Measurements from ENCODE around the gene IL20.

The IL20 gene

DNA sequence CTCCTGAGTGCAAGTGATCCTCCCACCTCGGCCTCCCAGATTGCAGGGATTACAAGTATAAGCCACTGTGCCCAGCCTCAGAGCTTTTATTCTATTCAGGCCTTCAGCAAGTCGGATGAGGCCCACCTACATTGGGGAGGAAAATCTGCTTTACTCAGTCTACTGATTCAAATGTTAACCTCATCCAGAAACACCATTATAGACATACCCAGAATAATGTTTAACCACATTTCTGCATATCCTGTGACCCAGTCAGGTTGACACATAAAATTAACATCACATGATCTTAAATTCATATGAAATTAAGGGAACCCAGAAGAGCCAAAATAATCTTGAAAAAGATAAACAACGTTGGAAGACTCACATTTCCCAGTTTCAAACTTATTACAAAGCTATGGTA, 14.9 kb downstream of the IL20 start:
- DNase-seq (ENCODE audit: low spot score) = no peak

GRCh38 chr1:206882555-206882954, 17.1 kb downstream of the IL20 start:
- no peak for DNase-seq (ENCODE audit: low spot score)

- no peak for DNase-seq (ENCODE audit: low spot score)
These were observed 17.7 kb downstream of the IL20 start for GRCh38 chr1:206883160-206883559.

DNA sequence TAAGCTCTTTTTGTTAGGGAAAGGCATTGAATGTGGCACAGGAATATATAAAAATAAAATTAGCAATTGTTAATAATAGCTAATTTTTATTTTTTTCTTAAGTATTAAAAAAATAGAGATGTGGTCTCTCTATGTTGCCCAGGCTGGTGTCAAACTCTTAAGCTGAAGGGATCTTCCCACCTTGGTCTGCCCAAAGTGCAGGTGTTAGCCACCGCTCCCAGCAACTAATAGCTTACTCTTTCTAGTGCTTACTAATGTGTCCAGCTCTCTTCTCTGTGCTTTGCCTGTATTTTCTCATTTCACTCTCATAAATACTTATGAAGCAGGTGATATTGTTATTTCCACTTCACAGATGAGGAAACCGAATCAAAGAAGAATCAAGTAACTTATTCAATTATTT, 18.5 kb downstream of the IL20 start:
- no peak for DNase-seq (ENCODE audit: low spot score)

DNA sequence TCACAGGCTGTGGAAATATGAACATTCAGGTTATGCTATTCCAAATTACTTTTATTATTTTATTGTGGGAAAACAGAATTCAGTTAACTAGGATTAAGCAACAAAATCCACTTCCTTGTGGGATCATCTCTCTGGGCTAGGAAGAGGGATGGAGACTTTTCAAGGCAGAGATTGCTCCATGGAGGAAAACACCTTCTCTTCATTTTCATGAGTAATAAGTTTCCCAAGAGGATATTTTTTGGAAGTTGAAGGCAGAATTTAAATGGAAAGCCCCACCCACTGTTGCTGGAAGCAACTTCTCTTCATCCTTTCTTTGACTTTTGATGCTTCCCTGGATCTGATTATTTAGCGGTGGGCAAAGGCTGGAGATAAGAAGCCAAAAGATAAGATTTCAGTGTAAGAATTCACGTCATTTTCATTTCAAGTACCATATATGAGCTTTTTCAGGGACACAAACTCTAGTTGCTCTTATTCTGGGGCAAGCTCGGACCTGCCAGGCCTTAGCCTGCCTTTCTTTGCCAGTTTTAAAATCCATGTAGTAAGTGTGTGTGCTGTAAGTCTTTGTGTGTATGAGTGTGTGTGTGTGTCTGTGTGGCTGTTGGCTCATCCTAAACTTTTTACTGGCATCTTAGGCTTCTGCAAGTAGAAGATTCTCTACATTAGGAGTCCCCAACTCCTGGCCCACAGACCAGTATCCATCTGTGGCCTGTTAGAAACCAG, 20.1 kb downstream of the IL20 start:
- no peak for DNase-seq (ENCODE audit: low spot score)

- DNase-seq (ENCODE audit: low spot score) = no peak
These were observed 21.4 kb downstream of the IL20 start for GRCh38 chr1:206886831-206887230.

DNA sequence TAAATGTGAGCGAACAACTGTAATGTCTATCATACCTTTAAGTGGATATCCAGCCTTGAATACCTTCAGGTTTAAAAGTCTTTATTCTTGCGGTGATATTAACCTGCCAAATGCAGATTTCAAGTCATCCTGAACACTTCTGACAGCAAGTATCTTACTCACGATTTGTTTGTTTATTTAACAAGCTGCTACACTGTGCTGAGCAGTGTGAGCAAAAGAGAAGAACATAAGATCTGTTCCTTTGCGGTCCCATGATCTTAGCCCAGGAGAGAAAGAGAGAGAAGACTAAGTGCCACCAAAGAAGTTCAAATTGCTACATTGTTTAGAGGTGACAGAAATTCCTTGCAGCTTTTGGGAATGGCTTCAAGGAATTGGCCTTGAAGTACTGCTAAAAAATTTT, 22.3 kb downstream of the IL20 start:
- DNase-seq (ENCODE audit: low spot score) = no peak

DNA sequence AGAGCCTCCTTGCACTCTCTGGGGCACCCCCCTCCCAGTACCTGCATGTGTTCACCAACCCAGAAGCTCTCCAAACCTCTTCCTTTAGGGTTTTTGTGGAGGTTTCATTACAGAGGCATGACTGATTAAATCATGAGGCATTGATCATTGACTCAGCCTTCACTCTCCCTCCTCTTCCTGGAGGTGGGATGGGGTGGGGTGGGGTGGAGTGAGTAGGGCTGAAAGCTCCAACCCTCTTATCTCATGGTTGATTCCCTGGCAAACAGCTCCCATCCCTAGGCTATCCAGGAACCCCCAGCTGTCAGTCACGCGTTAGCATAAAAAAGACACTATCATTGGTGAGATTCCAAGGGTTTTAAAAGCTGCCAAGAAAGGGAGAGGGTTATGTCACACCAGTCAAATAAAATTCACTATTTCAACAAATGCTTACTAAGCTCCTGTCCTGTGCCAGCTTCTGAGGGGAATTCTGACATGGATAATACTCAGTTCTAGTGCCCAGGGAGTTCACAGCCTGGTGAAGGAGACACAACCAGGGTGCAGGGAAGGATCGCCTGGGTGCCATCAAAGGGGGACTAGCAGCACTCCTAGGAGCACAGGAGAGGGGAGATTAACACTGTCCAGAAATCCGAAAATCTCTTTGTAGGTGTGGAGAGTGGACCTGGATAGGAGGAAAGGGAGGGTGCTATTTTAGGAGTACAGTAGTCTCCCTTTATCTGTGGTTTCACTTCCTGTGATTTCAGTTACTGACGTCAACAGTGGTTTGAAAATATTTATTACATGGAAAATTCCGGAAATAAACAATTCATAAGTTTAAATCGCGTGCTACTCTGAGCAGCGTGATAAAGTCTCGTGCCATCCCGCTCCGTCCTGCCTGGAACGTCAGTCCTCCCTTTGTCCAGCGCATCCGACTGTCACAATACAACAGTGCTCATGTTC, 25.0 kb downstream of the IL20 start:
- peak; percentile 96 for DNase-seq (ENCODE audit: low spot score)

DNA sequence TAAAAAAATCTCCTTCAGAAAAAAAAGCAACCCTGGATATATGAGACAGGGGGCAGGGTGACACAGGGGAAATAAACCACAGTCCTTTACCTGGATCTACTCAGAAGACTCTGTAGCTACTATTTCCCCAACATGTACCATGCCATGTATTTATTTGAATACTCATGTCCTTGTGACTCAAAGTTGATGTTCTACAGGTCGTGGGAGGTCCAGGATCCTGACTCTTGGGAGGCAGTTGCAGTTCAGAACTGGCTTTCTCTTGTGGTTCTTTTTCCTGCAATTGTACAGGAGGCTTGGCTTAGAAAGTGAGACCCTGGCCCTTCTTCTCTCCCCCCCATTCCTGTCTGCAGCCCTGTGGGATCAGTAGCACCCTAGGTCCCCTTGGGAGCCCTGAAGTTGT, 26.0 kb downstream of the IL20 start:
- no peak for DNase-seq (ENCODE audit: low spot score)

DNA sequence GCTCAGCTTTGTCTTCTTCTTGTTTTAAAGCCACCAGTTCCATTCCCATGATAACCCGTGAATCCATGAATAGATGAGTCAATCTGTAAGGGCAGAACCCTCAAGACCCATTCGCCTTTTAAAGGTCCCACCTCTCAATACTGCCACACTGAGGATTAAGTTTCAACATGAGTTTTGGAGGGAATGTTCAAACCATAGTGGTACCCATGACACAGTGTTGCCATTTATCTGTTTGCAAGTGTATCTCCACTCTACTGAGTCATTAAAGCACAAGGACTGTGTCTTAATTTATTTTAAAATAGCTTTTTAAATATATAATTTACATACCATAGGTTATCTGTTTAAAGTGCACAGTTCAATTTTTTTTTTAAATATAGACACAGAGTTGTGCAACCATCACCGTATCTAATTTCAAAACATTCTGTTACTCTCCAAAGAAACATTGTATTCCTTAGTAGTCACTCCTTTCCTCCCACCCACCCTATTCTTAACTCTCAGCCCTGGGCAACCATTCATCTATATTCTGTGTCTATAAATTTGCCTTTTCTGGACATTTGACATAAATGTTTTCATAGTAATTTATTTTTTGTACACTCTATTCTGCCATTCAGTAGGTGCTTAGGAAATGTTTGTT, 27.0 kb downstream of the IL20 start:
- DNase-seq (ENCODE audit: low spot score) = peak; percentile 64

GRCh38 chr1:206893380-206893779, 28.0 kb downstream of the IL20 start:
- DNase-seq (ENCODE audit: low spot score) = no peak

DNA sequence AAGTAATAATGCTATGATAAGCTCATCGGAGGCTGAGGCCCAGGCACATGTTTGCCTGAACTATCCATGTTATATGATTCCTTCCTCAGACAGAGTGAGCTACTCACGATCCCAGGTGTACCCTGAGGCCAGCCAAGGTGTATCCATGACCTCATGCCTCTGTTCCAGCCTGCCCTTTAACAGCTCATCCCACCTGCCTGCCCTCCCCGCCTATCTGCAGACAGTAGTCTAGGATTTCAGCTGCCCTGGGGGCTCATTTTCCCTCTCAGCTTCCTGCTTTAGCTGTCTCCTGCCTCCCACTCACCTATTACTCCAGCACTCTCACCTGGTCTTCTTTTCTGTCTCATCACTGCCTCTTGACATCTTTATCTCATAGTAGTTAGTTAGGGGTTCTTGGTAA, 29.9 kb downstream of the IL20 start:
- DNase-seq (ENCODE audit: low spot score) = no peak

DNA sequence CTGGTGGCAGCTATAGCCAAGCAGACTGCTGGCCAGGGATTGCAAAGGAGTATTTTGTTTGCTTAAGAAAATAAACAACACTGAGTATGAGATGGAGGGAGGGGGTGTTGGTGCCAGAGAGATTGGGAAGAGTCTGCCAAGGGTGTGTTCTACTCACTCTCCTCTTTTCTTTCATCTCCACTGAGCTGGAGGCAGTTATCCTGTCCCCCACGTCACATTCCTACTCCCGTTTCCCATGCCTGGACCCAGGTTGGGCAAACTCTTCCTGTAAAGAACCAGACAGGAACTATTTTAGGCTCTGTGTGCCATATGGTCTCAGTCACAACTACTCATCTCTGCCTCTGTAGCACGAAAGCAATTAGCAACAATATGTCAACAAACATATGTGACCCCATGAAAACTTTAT, 30.4 kb downstream of the IL20 start:
- no peak for DNase-seq (ENCODE audit: low spot score)

- no peak for DNase-seq (ENCODE audit: low spot score)
These were observed 30.8 kb downstream of the IL20 start for GRCh38 chr1:206896261-206896660.

DNA sequence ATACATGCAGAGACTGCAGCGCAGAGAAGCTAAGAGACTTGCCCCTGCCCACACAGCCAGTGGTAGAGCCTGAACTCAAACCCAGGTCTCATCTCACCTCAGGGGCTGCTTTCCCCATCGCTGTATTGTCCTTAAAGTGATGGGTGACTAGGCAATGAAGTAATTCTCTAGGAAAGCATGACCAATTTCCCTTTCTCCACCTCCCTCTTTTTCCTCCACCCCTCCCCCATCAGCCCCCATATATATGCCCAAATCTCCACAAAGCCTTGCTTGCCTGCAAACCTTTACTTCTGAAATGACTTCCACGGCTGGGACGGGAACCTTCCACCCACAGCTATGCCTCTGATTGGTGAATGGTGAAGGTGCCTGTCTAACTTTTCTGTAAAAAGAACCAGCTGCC, 31.8 kb downstream of the IL20 start, which contains the start of gene IL24:
IL24 (plus strand) TSS at position 269 of the 400 bp plus-strand sequence. CDS start 390 bp downstream, outside the sequence.
- DNase-seq (ENCODE audit: low spot score) = no peak

DNA sequence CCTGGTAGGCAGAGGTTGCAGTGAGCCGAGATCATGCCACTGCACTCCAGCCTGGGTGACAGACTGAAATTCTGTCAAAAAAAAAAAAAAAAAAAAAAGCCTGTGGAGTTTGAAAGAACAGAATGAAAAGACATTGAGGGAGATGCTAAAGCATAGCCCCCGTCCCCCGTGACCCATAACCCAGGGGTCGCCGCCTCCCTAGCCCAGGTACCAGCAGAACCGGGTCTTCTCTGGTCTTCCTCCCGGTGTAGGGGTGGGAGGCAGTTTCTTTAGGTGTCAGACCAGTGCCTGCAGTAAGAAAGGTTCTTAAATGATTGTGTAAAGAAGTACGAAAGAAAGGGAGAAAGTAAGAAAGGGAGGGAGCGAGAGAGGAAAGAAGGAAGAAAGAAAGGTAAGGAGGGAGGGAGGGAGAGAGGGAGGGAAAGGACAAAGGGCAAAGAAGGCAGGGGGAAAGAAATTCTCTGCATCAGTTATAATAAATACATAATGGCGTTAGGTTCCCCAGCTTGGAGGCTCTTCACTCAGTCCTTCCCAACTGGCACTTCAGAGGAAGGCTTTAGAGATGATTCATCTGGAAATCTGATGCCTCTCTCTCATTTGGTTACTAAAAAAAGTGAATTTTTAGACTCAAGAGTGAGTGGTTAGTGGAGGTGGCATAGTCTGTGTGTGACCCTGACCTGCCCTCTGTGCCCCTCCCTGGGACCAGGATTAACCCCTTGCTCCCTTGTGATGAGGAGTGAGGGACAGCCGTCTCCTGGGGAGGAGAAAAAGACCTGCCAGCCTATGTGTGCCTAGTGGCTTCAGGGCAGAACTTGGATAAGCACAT, 32.9 kb downstream of the IL20 start:
- no peak for DNase-seq (ENCODE audit: low spot score)

- DNase-seq (ENCODE audit: low spot score) = no peak
These were observed 33.5 kb downstream of the IL20 start for GRCh38 chr1:206898915-206899431.

DNA sequence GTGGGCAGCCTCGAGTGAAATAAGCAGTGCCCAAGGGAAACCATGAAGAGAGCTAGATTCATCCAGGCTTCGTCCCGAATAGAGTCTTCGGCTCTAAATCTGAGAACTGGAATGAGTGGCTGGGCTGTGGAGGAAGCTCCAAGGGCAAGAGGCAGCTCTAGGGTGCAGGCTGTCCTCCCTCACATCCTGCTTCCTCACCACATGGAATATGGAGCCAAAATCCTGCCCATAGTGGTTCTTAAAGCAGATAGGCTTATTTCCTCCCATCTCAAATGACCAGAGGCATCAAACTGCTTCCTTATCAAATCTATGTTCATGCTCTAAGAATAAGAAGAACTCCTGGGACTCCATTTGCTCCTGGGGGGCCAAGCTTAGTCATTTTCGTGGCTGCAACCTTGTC, 34.3 kb downstream of the IL20 start:
- no peak for DNase-seq (ENCODE audit: low spot score)

- DNase-seq (ENCODE audit: low spot score) = no peak
These were observed 34.7 kb downstream of the IL20 start for GRCh38 chr1:206900149-206900548.

DNA sequence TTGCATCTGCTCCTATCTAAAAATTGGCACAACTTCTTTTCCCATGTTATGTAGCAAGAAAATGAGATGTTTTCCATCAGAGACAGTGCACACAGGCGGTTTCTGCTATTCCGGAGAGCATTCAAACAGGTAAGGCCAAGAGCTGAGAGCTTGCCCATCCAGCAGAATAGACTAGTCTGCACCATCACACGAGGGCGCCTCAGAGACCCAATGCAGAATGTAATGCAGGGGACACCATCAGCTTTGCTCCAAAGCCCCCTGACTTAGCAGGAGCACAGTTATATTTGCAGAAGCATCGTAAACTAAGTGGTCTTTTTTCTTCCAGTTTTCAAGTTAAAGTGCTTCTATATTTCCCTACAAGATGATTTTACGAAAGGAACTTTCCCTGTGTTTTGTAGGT, 36.5 kb downstream of the IL20 start:
- DNase-seq (ENCODE audit: low spot score) = no peak

DNA sequence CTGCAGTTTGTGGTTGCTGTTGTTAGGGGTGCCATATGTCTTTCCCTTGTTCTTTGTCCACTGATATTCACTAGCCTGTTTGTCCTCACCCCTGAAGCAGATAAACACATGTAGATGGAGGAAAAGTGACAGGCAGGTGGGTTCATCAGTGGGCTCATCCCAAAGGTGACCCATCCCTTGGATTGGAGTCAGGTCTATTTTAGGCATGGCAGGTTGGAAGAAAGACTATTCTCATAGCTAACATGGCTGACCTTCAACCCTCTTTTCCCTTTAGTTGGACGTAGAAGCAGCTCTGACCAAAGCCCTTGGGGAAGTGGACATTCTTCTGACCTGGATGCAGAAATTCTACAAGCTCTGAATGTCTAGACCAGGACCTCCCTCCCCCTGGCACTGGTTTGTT, 37.3 kb downstream of the IL20 start:
- no peak for DNase-seq (ENCODE audit: low spot score)

DNA sequence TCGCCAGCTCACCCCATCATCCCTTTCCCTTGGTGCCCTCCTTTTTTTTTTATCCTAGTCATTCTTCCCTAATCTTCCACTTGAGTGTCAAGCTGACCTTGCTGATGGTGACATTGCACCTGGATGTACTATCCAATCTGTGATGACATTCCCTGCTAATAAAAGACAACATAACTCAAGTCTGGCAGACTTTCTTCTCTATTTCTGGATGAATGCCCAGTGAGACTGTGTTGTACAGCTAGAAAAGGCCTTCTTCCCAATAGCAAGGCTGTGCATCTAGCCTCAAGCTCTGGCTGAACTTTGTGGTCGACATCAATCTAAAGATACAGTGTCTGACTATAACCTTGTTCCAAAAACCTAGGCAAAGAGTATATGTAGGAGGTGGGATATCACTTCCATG, 38.3 kb downstream of the IL20 start:
- DNase-seq (ENCODE audit: low spot score) = no peak

Data from COLO829 (cell line).